CD14-positive monocyte (primary cell): ENCODE results near the gene LBHD2. TPM values are rescaled to one million over a fixed set of nuclear protein-coding genes. Genes with fewer than 3 reads are reported as not detected.

Source experiments
- DNase-seq, 3 donors: peaks; one replicate each; pipeline ENCODE4 v3.0.0-alpha.2; 2011 to 2022
- H2AFZ ChIP-seq: 2 replicates; pipeline ENCODE4 v1.6.0; 2012; ENCODE audit warnings: mild to moderate bottlenecking, low read depth, low read length, inconsistent platforms; ENCODE audit not compliant: insufficient read depth, poor library complexity, severe bottlenecking
- H3K27ac ChIP-seq, 2 donors: 1 replicate in 1 of 2; 2 replicates in 1 of 2; pipeline ENCODE4 v1.5.1; 2012 to 2013; ENCODE audit warnings: low read length in 2 of 2, control low read depth in 1 of 2, inconsistent platforms in 1 of 2, low read depth in 1 of 2, mild to moderate bottlenecking in 1 of 2
- H3K27me3 ChIP-seq, 2 donors: one replicate each; pipeline versions ENCODE4 v1.6.0 to v1.6.1; 2011 to 2013; ENCODE audit warnings: low read length in 2 of 2; ENCODE audit not compliant: control insufficient read depth in 2 of 2, insufficient read depth in 2 of 2
- H3K36me3 ChIP-seq, 2 donors: replicated peaks in 1 of 2; 1 replicate in 1 of 2; 2 replicates in 1 of 2; pipeline versions ENCODE4 v1.5.1 to v1.6.1; 2012 to 2013; ENCODE audit warnings: low read length in 2 of 2, control low read depth in 1 of 2, inconsistent platforms in 1 of 2, mild to moderate bottlenecking in 1 of 2; ENCODE audit not compliant: insufficient read depth in 2 of 2, control insufficient read depth in 1 of 2
- H3K4me1 ChIP-seq, 2 donors: 1 replicate in 1 of 2; 2 replicates in 1 of 2; pipeline versions ENCODE4 v1.5.1 to v1.6.1; 2012 to 2013; ENCODE audit warnings: low read length in 2 of 2, control low read depth in 1 of 2, inconsistent platforms in 1 of 2, mild to moderate bottlenecking in 1 of 2, moderate library complexity in 1 of 2; ENCODE audit not compliant: insufficient read depth in 2 of 2, control insufficient read depth in 1 of 2
- H3K4me2 ChIP-seq: replicated peaks from 2 replicates; pipeline ENCODE3; 2012; ENCODE audit warnings: low read length, moderate library complexity, mild to moderate bottlenecking; ENCODE audit not compliant: poor library complexity, severe bottlenecking; ENCODE audit errors: extremely low read depth
- H3K4me3 ChIP-seq, 3 experiments: fragments of 200-600 bp in 1 of 3; sonication (generic) in 1 of 3; replicated peaks in 1 of 3; 1 replicate in 2 of 3; 2 replicates in 1 of 3; pipeline ENCODE4 v1.5.1; 2011 to 2013; ENCODE audit warnings: low read length in 3 of 3, mild to moderate bottlenecking in 3 of 3, control low read depth in 2 of 3, low read depth in 2 of 3, inconsistent platforms in 1 of 3, moderate library complexity in 1 of 3
- H3K79me2 ChIP-seq: 2 replicates; pipeline ENCODE4 v1.6.0; 2012; ENCODE audit warnings: mild to moderate bottlenecking, control low read depth, inconsistent platforms, low read length, moderate library complexity; ENCODE audit not compliant: insufficient read depth
- H3K9ac ChIP-seq: 2 replicates; pipeline ENCODE4 v1.6.0; 2017; ENCODE audit warnings: low read length, mild to moderate bottlenecking; ENCODE audit not compliant: insufficient read depth, poor library complexity, severe bottlenecking
- H3K9me3 ChIP-seq, 2 donors: replicated peaks in 1 of 2; 1 replicate in 1 of 2; 2 replicates in 1 of 2; pipeline versions ENCODE4 v1.5.1 to v1.6.1; 2012 to 2013; ENCODE audit warnings: low read length in 2 of 2, control low read depth in 1 of 2; ENCODE audit not compliant: control insufficient read depth in 1 of 2, insufficient read depth in 1 of 2
- H4K20me1 ChIP-seq: 2 replicates; pipeline ENCODE4 v1.6.0; 2012; ENCODE audit warnings: mild to moderate bottlenecking, low read length, control low read depth, moderate library complexity; ENCODE audit not compliant: insufficient read depth
- H3K27ac Mint-ChIP-seq, 7 donors: one replicate each; pipeline ENCODE4 v1.8.0; 2020; ENCODE audit warnings: mild to moderate bottlenecking in 7 of 7, mixed read lengths in 7 of 7, moderate library complexity in 6 of 7, inconsistent platforms in 2 of 7
- H3K27me3 Mint-ChIP-seq, 3 donors: one replicate each; pipeline ENCODE4 v1.8.0; 2021 to 2022; ENCODE audit warnings: low read depth in 3 of 3, mild to moderate bottlenecking in 3 of 3, mixed read lengths in 3 of 3, moderate library complexity in 3 of 3, inconsistent platforms in 1 of 3
- H3K36me3 Mint-ChIP-seq, 2 donors: one replicate each; pipeline ENCODE4 v1.8.0; 2020; ENCODE audit warnings: mixed read lengths in 2 of 2, inconsistent platforms in 1 of 2, mild to moderate bottlenecking in 1 of 2
- H3K4me1 Mint-ChIP-seq: one replicate; pipeline ENCODE4 v1.8.0; 2020; ENCODE audit warnings: mild to moderate bottlenecking, mixed read lengths
- H3K4me3 Mint-ChIP-seq, 2 donors: one replicate each; pipeline ENCODE4 v1.8.0; 2020; ENCODE audit warnings: mild to moderate bottlenecking in 2 of 2, mixed read lengths in 2 of 2, moderate library complexity in 1 of 2
- H3K9me3 Mint-ChIP-seq, 7 donors: one replicate each; pipeline ENCODE4 v1.8.0; 2020 to 2022; ENCODE audit warnings: mixed read lengths in 7 of 7, mild to moderate bottlenecking in 6 of 7, moderate library complexity in 6 of 7, inconsistent platforms in 2 of 7
- WGBS: methylation state at CpG from one replicate; pipeline ENCODE4 v1.1.5; 2013; ENCODE audit warnings: missing lambda C conversion rate; ENCODE audit not compliant: insufficient coverage; 5-methylcytosine and 5-hydroxymethylcytosine counted together
- intact Hi-C, 2 donors: fragments of 100-400 bp; cut with micrococcal nuclease; formaldehyde crosslinking; loops; one replicate each; pipeline versions ENCODE4 v1.15.0 to v1.15.1; 2023
- polyA plus RNA-seq, 3 donors: library from polyadenylated mRNA; depleted of rRNA in 1 of 3; unstranded in 2 of 3; stranded (reverse) in 1 of 3; fragments of 300-500 nt in 2 of 3; fragments of >200 nt in 1 of 3; fragmentation: Illumina TruSeq in 2 of 3; gene quantifications; 1 replicate in 2 of 3; 2 replicates in 1 of 3; pipeline ENCODE4 v1.2.3, GENCODE V29; 2012 to 2021
- TF ChIP-seq, protein P1 (sequence below): fragments of 200-600 bp; IDR thresholded peaks from one replicate; pipeline ENCODE4 v1.8.0; 2022; ENCODE audit warnings: antibody characterized with exemption, mild to moderate bottlenecking

LBHD2 gene
- polyA plus RNA-seq, 3 donors = not detected

GRCh38 chr14:103099733-103100280, 15.8 kb downstream of the LBHD2 start:
- Mint-ChIP-seq H3K9me3 (peaks cover 0 to 21% (median 5%) of the 10 kb centered on the region in 7 donors), H3K4me1 (peaks cover 7% of the 10 kb centered on the region), H3K27me3 (peaks cover 38 to 47% (median 44%) of the 10 kb centered on the region in 3 donors), H3K27ac (no peak overlapping the region), H3K4me3 (no peak overlapping the region), H3K36me3 (peaks cover 7 to 8% of the 10 kb centered on the region in 2 donors)
- Histone ChIP-seq H3K36me3 (no peaks in the 10 kb centered on the region), H3K9ac (no peak overlapping the region), H3K9me3 (peaks cover 0 to 10% of the 10 kb centered on the region in 2 donors), H3K27me3 (peaks cover 21 to 38% of the 10 kb centered on the region in 2 donors), H3K4me1 (peaks cover 12 to 28% of the 10 kb centered on the region in 2 donors), H4K20me1 (no peaks in the 10 kb centered on the region), H2AFZ (no peak overlapping the region), H3K4me2 (no peak overlapping the region), H3K27ac (no peak overlapping the region), H3K79me2 (no peaks in the 10 kb centered on the region), H3K4me3 (no peak overlapping the region)
- TF ChIP-seq, protein P1, sequence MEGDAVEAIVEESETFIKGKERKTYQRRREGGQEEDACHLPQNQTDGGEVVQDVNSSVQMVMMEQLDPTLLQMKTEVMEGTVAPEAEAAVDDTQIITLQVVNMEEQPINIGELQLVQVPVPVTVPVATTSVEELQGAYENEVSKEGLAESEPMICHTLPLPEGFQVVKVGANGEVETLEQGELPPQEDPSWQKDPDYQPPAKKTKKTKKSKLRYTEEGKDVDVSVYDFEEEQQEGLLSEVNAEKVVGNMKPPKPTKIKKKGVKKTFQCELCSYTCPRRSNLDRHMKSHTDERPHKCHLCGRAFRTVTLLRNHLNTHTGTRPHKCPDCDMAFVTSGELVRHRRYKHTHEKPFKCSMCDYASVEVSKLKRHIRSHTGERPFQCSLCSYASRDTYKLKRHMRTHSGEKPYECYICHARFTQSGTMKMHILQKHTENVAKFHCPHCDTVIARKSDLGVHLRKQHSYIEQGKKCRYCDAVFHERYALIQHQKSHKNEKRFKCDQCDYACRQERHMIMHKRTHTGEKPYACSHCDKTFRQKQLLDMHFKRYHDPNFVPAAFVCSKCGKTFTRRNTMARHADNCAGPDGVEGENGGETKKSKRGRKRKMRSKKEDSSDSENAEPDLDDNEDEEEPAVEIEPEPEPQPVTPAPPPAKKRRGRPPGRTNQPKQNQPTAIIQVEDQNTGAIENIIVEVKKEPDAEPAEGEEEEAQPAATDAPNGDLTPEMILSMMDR = no peak
- DNase-seq = no peak
- intact Hi-C loops = loop anchor here in 1 of 2 donors (5.0 kb wide), 2 partner anchors 37 to 87 kb away; no protein-coding TSS in a partner anchor
- WGBS = 91% methylated on average over 7 of the region's 8 CpGs

DNA sequence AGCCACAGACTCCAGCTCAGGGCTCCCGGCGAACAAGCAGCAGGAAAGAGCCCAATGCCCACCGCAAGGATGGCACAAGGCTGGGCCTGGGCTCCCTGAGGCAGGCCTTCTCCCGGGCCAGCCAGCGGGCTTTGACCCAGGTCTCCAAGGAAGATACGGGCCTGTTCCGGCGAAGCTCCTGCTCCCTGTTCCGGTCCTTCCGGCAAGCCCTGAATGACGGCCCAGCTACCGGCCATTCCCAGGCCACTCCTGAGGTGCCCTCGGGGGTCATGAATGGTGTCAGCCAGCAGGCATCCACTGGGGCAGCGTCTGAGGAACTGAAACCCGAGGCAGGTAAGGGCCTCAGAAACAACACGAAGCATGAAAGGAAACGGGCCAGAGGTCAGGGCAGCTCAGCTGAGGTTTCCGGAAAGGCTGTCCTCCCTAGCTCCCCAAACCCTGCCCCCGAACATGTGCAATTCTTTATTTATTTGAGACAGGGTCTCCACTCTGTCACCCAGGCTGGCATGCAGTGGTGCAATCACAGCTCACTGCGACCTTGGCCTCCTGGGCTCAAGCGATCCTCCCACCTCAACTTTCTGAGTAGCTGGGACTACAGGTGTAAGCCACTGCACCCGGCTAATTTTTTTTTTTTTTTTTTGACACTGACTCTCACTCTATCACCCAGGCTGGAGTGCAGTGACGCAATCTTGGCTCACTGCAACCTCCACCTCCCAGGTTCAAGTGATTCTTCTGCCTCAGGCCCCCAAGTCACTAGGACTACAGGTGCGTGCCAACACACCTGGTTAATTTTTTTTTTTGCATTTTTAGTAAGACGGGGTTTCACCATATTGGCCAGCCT, 16.5 kb downstream of the LBHD2 start:
- TF ChIP-seq, protein P1 = no peak
- Histone ChIP-seq H2AFZ (no peak overlapping the region), H3K27ac (no peak overlapping the region), H3K27me3 (peaks cover 21 to 38% of the 10 kb centered on the region in 2 donors), H3K4me1 (peaks cover 19 to 33% of the 10 kb centered on the region in 2 donors), H4K20me1 (no peaks in the 10 kb centered on the region), H3K36me3 (no peaks in the 10 kb centered on the region), H3K4me3 (no peak overlapping the region), H3K79me2 (no peaks in the 10 kb centered on the region), H3K9me3 (peaks cover 0 to 10% of the 10 kb centered on the region in 2 donors), H3K9ac (no peak overlapping the region), H3K4me2 (no peak overlapping the region)
- peaks cover 7 to 8% of the 10 kb centered on the region in 2 donors for H3K36me3 Mint-ChIP-seq
- peaks cover 0 to 21% (median 5%) of the 10 kb centered on the region in 7 donors for H3K9me3 Mint-ChIP-seq
- peaks cover 43 to 53% (median 51%) of the 10 kb centered on the region in 3 donors for H3K27me3 Mint-ChIP-seq
- H3K27ac Mint-ChIP-seq = no peak overlapping the region
- intact Hi-C loops = loop anchor here in 1 of 2 donors (5.0 kb wide), 2 partner anchors 37 to 87 kb away; no protein-coding TSS in a partner anchor
- H3K4me3 Mint-ChIP-seq = no peak overlapping the region
- WGBS = 94% methylated on average over 20 of the region's 25 CpGs
- peaks cover 12% of the 10 kb centered on the region for H3K4me1 Mint-ChIP-seq
- DNase-seq = no peak
